Measurements from ENCODE around the gene S100A3.
A peak's percentile ranks its signal among the peaks of the same experiment; 100 is the strongest.

S100A3 gene

GRCh38 chr1:153561466-153561985, 12.5 kb upstream of the S100A3 start:
- H3K27ac ChIP-seq (ENCODE audit: low read depth, low read length, severe bottlenecking) = no peak overlapping the region
- H3K4me3 ChIP-seq (ENCODE audit: extremely low read depth, insufficient read depth, low read length, poor library complexity, severe bottlenecking) = no peak overlapping the region
- H3K36me3 ChIP-seq (ENCODE audit: control insufficient read depth, insufficient read depth, low read length) = no peaks in the 10 kb centered on the region
- peaks cover 24% of the 10 kb centered on the region for H3K4me1 ChIP-seq (ENCODE audit: control insufficient read depth, insufficient read depth, low read length, poor library complexity, severe bottlenecking)
- no peaks in the 10 kb centered on the region for H3K9me3 ChIP-seq (ENCODE audit: control insufficient read depth, low read length)
- 98 to 100% methylated on average over 3 of the region's 3 CpGs for WGBS, 2 experiments (ENCODE audit: insufficient coverage in 2 of 2)

GRCh38 chr1:153560771-153561465, 11.9 kb upstream of the S100A3 start:
- no peaks in the 10 kb centered on the region for H3K9me3 ChIP-seq (ENCODE audit: control insufficient read depth, low read length)
- no peak overlapping the region for H3K27ac ChIP-seq (ENCODE audit: low read depth, low read length, severe bottlenecking)
- H3K4me1 ChIP-seq (ENCODE audit: control insufficient read depth, insufficient read depth, low read length, poor library complexity, severe bottlenecking) = peaks cover 23% of the 10 kb centered on the region
- no peaks in the 10 kb centered on the region for H3K36me3 ChIP-seq (ENCODE audit: control insufficient read depth, insufficient read depth, low read length)
- WGBS, 2 experiments (ENCODE audit: insufficient coverage in 2 of 2) = 89 to 97% methylated on average over 6 to 7 of the region's 10 CpGs
- H3K4me3 ChIP-seq (ENCODE audit: extremely low read depth, insufficient read depth, low read length, poor library complexity, severe bottlenecking) = no peak overlapping the region

- peaks cover 16% of the 10 kb centered on the region for H3K4me1 ChIP-seq (ENCODE audit: control insufficient read depth, insufficient read depth, low read length, poor library complexity, severe bottlenecking)
- no CpG with 5 or more reads among the region's 2 CpGs for WGBS, 2 experiments (ENCODE audit: insufficient coverage in 2 of 2)
- H3K27ac ChIP-seq (ENCODE audit: low read depth, low read length, severe bottlenecking) = no peak overlapping the region
- H3K4me3 ChIP-seq (ENCODE audit: extremely low read depth, insufficient read depth, low read length, poor library complexity, severe bottlenecking) = no peak overlapping the region
- H3K36me3 ChIP-seq (ENCODE audit: control insufficient read depth, insufficient read depth, low read length) = no peaks in the 10 kb centered on the region
- H3K9me3 ChIP-seq (ENCODE audit: control insufficient read depth, low read length) = no peaks in the 10 kb centered on the region
Observed at GRCh38 chr1:153560241-153560640, 11.2 kb upstream of the S100A3 start.

- WGBS, 2 experiments (ENCODE audit: insufficient coverage in 2 of 2) = 70 to 90% methylated on average over 1 to 2 of the region's 3 CpGs
- no peaks in the 10 kb centered on the region for H3K9me3 ChIP-seq (ENCODE audit: control insufficient read depth, low read length)
- no peak overlapping the region for H3K4me3 ChIP-seq (ENCODE audit: extremely low read depth, insufficient read depth, low read length, poor library complexity, severe bottlenecking)
- peaks cover 17% of the 10 kb centered on the region for H3K4me1 ChIP-seq (ENCODE audit: control insufficient read depth, insufficient read depth, low read length, poor library complexity, severe bottlenecking)
- H3K36me3 ChIP-seq (ENCODE audit: control insufficient read depth, insufficient read depth, low read length) = no peaks in the 10 kb centered on the region
- no peak overlapping the region for H3K27ac ChIP-seq (ENCODE audit: low read depth, low read length, severe bottlenecking)
Observed at GRCh38 chr1:153557877-153558276, 8.8 kb upstream of the S100A3 start.

- no peaks in the 10 kb centered on the region for H3K9me3 ChIP-seq (ENCODE audit: control insufficient read depth, low read length)
- H3K4me3 ChIP-seq (ENCODE audit: extremely low read depth, insufficient read depth, low read length, poor library complexity, severe bottlenecking) = no peak overlapping the region
- whole genome bisulfite sequencing, 2 experiments (ENCODE audit: insufficient coverage in 2 of 2) = 100% methylated on average over 1 of the region's 1 CpG; no CpG with 5 or more reads in 1 of the 2 experiments
- H3K36me3 ChIP-seq (ENCODE audit: control insufficient read depth, insufficient read depth, low read length) = no peaks in the 10 kb centered on the region
- H3K27ac ChIP-seq (ENCODE audit: low read depth, low read length, severe bottlenecking) = no peak overlapping the region
- peaks cover 16% of the 10 kb centered on the region for H3K4me1 ChIP-seq (ENCODE audit: control insufficient read depth, insufficient read depth, low read length, poor library complexity, severe bottlenecking)
Observed at GRCh38 chr1:153556348-153556747, 7.3 kb upstream of the S100A3 start.

GRCh38 chr1:153553830-153554541, 4.9 kb upstream of the S100A3 start:
- H3K9me3 ChIP-seq (ENCODE audit: control insufficient read depth, low read length) = no peaks in the 10 kb centered on the region
- H3K4me1 ChIP-seq (ENCODE audit: control insufficient read depth, insufficient read depth, low read length, poor library complexity, severe bottlenecking) = peaks cover 39% of the 10 kb centered on the region
- WGBS, 2 experiments (ENCODE audit: insufficient coverage in 2 of 2) = 57 to 83% methylated on average over 1 of the region's 2 CpGs
- no peak overlapping the region for H3K4me3 ChIP-seq (ENCODE audit: extremely low read depth, insufficient read depth, low read length, poor library complexity, severe bottlenecking)
- H3K36me3 ChIP-seq (ENCODE audit: control insufficient read depth, insufficient read depth, low read length) = no peaks in the 10 kb centered on the region
- peak overlapping the region; percentile 43 for H3K27ac ChIP-seq (ENCODE audit: low read depth, low read length, severe bottlenecking)

GRCh38 chr1:153553096-153553495, 4.0 kb upstream of the S100A3 start:
- Histone ChIP-seq H3K4me1 (ENCODE audit: control insufficient read depth, insufficient read depth, low read length, poor library complexity, severe bottlenecking) (peaks cover 48% of the 10 kb centered on the region), H3K36me3 (ENCODE audit: control insufficient read depth, insufficient read depth, low read length) (no peaks in the 10 kb centered on the region), H3K4me3 (ENCODE audit: extremely low read depth, insufficient read depth, low read length, poor library complexity, severe bottlenecking) (no peak overlapping the region), H3K9me3 (ENCODE audit: control insufficient read depth, low read length) (no peaks in the 10 kb centered on the region), H3K27ac (ENCODE audit: low read depth, low read length, severe bottlenecking) (no peak overlapping the region)
- WGBS, 2 experiments (ENCODE audit: insufficient coverage in 2 of 2) = 91 to 95% methylated on average over 10 to 12 of the region's 12 CpGs

GRCh38 chr1:153552335-153552734, 3.3 kb upstream of the S100A3 start:
- WGBS, 2 experiments (ENCODE audit: insufficient coverage in 2 of 2) = 87 to 98% methylated on average over 6 of the region's 8 CpGs
- no peaks in the 10 kb centered on the region for H3K9me3 ChIP-seq (ENCODE audit: control insufficient read depth, low read length)
- no peak overlapping the region for H3K27ac ChIP-seq (ENCODE audit: low read depth, low read length, severe bottlenecking)
- H3K36me3 ChIP-seq (ENCODE audit: control insufficient read depth, insufficient read depth, low read length) = no peaks in the 10 kb centered on the region
- H3K4me3 ChIP-seq (ENCODE audit: extremely low read depth, insufficient read depth, low read length, poor library complexity, severe bottlenecking) = no peak overlapping the region
- peaks cover 52% of the 10 kb centered on the region for H3K4me1 ChIP-seq (ENCODE audit: control insufficient read depth, insufficient read depth, low read length, poor library complexity, severe bottlenecking)

- peaks cover 65% of the 10 kb centered on the region for H3K4me1 ChIP-seq (ENCODE audit: control insufficient read depth, insufficient read depth, low read length, poor library complexity, severe bottlenecking)
- WGBS, 2 experiments (ENCODE audit: insufficient coverage in 2 of 2) = 91 to 98% methylated on average over 8 to 10 of the region's 10 CpGs
Observed at GRCh38 chr1:153550827-153551500, 1.9 kb upstream of the S100A3 start.

GRCh38 chr1:153550398-153550758, 1.3 kb upstream of the S100A3 start:
- peaks cover 71% of the 10 kb centered on the region for H3K4me1 ChIP-seq (ENCODE audit: control insufficient read depth, insufficient read depth, low read length, poor library complexity, severe bottlenecking)
- H3K4me3 ChIP-seq (ENCODE audit: extremely low read depth, insufficient read depth, low read length, poor library complexity, severe bottlenecking) = no peak overlapping the region
- no peaks in the 10 kb centered on the region for H3K36me3 ChIP-seq (ENCODE audit: control insufficient read depth, insufficient read depth, low read length)
- no peak overlapping the region for H3K27ac ChIP-seq (ENCODE audit: low read depth, low read length, severe bottlenecking)
- H3K9me3 ChIP-seq (ENCODE audit: control insufficient read depth, low read length) = no peaks in the 10 kb centered on the region
- 95 to 100% methylated on average over 3 to 4 of the region's 4 CpGs for WGBS, 2 experiments (ENCODE audit: insufficient coverage in 2 of 2)

More at GRCh38 chr1:153550827-153551500, 1.9 kb upstream of the S100A3 start:
- Histone ChIP-seq H3K4me3 (ENCODE audit: extremely low read depth, insufficient read depth, low read length, poor library complexity, severe bottlenecking) (no peak overlapping the region), H3K27ac (ENCODE audit: low read depth, low read length, severe bottlenecking) (no peak overlapping the region), H3K36me3 (ENCODE audit: control insufficient read depth, insufficient read depth, low read length) (no peaks in the 10 kb centered on the region), H3K9me3 (ENCODE audit: control insufficient read depth, low read length) (no peaks in the 10 kb centered on the region)
